Bronchial epithelial cell (primary cell): ENCODE measurements around the gene PCCA. TPM values are rescaled to one million over a fixed set of nuclear protein-coding genes. Genes with fewer than 3 reads are reported as not detected.
A peak's percentile ranks its signal among the peaks of the same experiment; 100 is the strongest.

ENCODE experiments used
- DNase-seq: peaks from one replicate; pipeline ENCODE4 v3.0.0-alpha.2; 2010; ENCODE audit warnings: low read depth
- FAIRE-seq: peaks from 2 replicates; lab custom pipeline; 2011; peaks lifted over from hg19 to GRCh38; lab: Jason Lieb, UNC
- H3K27me3 ChIP-seq: 2 replicates; pipeline ENCODE4 v1.5.1; 2011; ENCODE audit warnings: low read length; ENCODE audit not compliant: control insufficient read depth, insufficient read depth
- H3K36me3 ChIP-seq: 2 replicates; pipeline ENCODE4 v1.5.1; 2011; ENCODE audit warnings: low read length; ENCODE audit not compliant: control insufficient read depth, insufficient read depth
- H3K4me3 ChIP-seq: 2 replicates; pipeline ENCODE4 v1.5.1; 2011; ENCODE audit warnings: mild to moderate bottlenecking, low read depth, low read length, control low read depth
- CTCF ChIP-seq: IDR thresholded peaks from 2 replicates; pipeline ENCODE4 v1.5.1; 2011; ENCODE audit warnings: mild to moderate bottlenecking, moderate library complexity, low read length, control low read depth, inconsistent platforms; ENCODE audit not compliant: insufficient read depth, severe bottlenecking
- total RNA-seq: library from RNA; depleted of rRNA; stranded (reverse); fragments of >200 nt; gene quantifications from 2 replicates; pipeline ENCODE4 v1.2.1, GENCODE V29; 2014

Gene PCCA
- total RNA-seq, 1 donor from 2014 or later = 27.1 TPM

DNA sequence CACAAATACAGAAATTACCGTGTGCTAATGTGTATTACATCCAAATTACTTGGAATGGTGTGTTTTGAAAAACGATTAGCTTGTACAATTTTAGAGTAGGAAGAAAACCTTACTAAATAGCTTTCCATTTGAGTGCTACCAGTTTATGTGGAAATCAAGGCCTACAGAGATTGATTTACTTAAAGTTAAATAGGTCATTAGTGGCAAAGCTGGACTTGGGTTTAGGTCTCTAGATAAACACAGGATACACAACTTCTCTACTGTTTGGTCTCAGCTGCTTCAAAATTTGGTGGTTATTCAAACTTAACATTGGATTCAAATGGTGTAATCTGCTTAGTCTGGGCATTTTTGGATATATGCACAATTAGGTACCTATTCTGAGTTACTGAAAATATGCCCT lies 21.4 kb downstream of the PCCA start:
- no peak for DNase-seq
- H3K27me3 ChIP-seq = no peaks in the 10 kb centered on the region
- no peak for FAIRE-seq
- H3K4me3 ChIP-seq = no peak overlapping the region
- peaks cover 1% of the 10 kb centered on the region for H3K36me3 ChIP-seq
- TF ChIP-seq CTCF = no peak

DNA sequence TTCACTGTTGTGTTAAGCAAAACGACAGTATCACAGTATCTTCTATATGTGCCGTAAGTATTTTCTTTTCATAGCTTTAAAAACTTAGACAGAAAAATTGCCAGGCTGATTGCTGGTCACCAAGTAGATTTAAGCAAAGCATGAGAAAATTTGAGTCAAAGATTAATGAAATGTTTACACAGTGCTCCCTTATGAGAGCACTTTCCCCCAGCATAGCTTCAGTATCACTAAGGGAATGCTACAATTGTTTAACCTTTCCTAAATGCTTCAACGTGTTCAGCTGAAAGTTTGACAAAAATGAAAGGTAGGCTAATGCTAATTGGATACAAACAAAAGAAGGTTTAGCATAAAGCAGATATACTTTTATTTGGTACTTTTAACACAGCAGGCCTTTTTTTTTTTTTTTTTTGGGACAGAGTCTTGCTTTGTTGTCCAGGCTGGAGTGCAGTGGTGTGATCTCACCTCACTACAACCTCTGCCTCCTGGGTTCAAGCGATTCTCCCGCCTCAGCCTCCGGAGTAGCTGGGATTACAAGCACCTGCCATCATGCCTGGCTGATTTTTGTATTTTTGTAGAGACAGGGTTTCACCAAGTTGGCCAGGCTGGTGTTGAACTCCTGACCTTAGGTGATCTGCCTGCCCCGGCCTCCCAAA lies 23.4 kb downstream of the PCCA start:
- H3K36me3 ChIP-seq = peaks cover 1% of the 10 kb centered on the region
- TF ChIP-seq CTCF = no peak
- H3K4me3 ChIP-seq = no peak overlapping the region
- no peak for FAIRE-seq
- DNase-seq = no peak
- H3K27me3 ChIP-seq = no peaks in the 10 kb centered on the region

GRCh38 chr13:100115693-100116254 lies 26.9 kb downstream of the PCCA start:
- no peak for DNase-seq
- peaks cover 1% of the 10 kb centered on the region for H3K36me3 ChIP-seq
- no peaks in the 10 kb centered on the region for H3K27me3 ChIP-seq
- no peak for TF ChIP-seq CTCF
- FAIRE-seq = no peak
- H3K4me3 ChIP-seq = no peak overlapping the region

GRCh38 chr13:100124265-100124664 lies 35.4 kb downstream of the PCCA start:
- DNase-seq (peak; percentile 50), FAIRE-seq (no peak)
- no peaks in the 10 kb centered on the region for H3K27me3 ChIP-seq
- TF ChIP-seq CTCF = no peak
- H3K4me3 ChIP-seq = no peak overlapping the region
- H3K36me3 ChIP-seq = no peaks in the 10 kb centered on the region

GRCh38 chr13:100125946-100126345 lies 37.1 kb downstream of the PCCA start:
- no peak for TF ChIP-seq CTCF
- no peak for FAIRE-seq
- Histone ChIP-seq H3K27me3 (no peaks in the 10 kb centered on the region), H3K4me3 (no peak overlapping the region), H3K36me3 (no peaks in the 10 kb centered on the region)
- peak; percentile 8 for DNase-seq

DNA sequence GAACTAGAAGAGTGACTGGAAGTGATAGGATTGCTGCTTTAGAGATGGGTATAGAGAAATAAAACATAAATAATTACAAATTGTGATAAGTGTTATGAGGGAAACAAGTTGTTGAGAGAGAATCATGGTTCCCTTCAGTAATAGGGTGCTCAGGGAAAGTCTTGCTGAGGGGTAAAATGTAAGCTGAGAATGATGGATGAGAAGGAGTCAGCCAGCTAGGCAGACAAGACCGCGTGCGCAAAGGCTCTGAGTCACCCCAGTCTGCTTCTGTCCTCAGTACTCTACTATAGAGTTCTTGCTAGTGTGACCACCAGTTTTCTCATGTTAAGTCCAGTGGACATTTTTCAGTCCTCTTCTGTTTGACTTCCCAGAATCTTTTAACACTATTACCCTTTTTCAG lies 39.5 kb downstream of the PCCA start:
- no peaks in the 10 kb centered on the region for H3K36me3 ChIP-seq
- DNase-seq (peak; percentile 26), FAIRE-seq (no peak)
- H3K4me3 ChIP-seq = no peak overlapping the region
- TF ChIP-seq CTCF = no peak
- H3K27me3 ChIP-seq = no peaks in the 10 kb centered on the region
